Upper lobe of left lung (tissue), 6 donors: ENCODE data around the gene PIGU. TPM values are rescaled to one million over a fixed set of nuclear protein-coding genes. Genes with fewer than 3 reads are reported as not detected.

ENCODE experiments used
- ATAC-seq, 2 donors: fragments of 200-7000 bp; cut with Tn5 transposase; one replicate each; pipeline ENCODE4 v1.9.1; 2022; ENCODE audit warnings: mild to moderate bottlenecking in 2 of 2, moderate library complexity in 2 of 2; ENCODE audit not compliant: low FRiP score in 2 of 2
- DNase-seq, 2 donors: peaks; one replicate each; pipeline ENCODE4 v3.0.0-alpha.2; 2019 to 2020
- H3K27ac ChIP-seq, 4 donors: fragments of 200-600 bp; sonication (generic); one replicate each; pipeline ENCODE4 v1.5.1; 2016 to 2019
- H3K27me3 ChIP-seq, 4 donors: fragments of 200-600 bp; sonication (generic); one replicate each; pipeline ENCODE4 v1.5.1; 2017 to 2019
- H3K36me3 ChIP-seq, 4 donors: fragments of 200-600 bp; sonication (generic); one replicate each; pipeline ENCODE4 v1.5.1; 2016 to 2019
- H3K4me1 ChIP-seq, 4 donors: fragments of 200-600 bp; sonication (generic); one replicate each; pipeline ENCODE4 v1.5.1; 2018 to 2019
- H3K4me3 ChIP-seq, 4 donors: fragments of 200-600 bp; sonication (generic); one replicate each; pipeline ENCODE4 v1.5.1; 2017 to 2019; ENCODE audit warnings: mild to moderate bottlenecking in 2 of 4, moderate library complexity in 1 of 4
- H3K9me3 ChIP-seq, 4 donors: fragments of 200-600 bp; sonication (generic); one replicate each; pipeline ENCODE4 v1.5.1; 2018 to 2019
- EP300 ChIP-seq, 4 donors: sonication (generic); formaldehyde crosslinking; IDR thresholded peaks; one replicate each; pipeline ENCODE4 v1.5.1; 2017; ENCODE audit warnings: antibody characterized with exemption in 4 of 4, control low read depth in 2 of 4
- POLR2A ChIP-seq, 4 donors: fragments of 450-650 bp; IDR thresholded peaks; one replicate each; pipeline ENCODE4 v1.5.1; 2016 to 2017; ENCODE audit warnings: antibody characterized with exemption in 4 of 4, mild to moderate bottlenecking in 2 of 4
- POLR2AphosphoS5 ChIP-seq, 2 donors: sonication (generic); formaldehyde crosslinking; IDR thresholded peaks; one replicate each; pipeline ENCODE4 v1.5.1; 2017; ENCODE audit warnings: antibody characterized with exemption in 2 of 2
- WGBS, 2 donors: methylation state at CpG; one replicate each; pipeline ENCODE4 v1.1.5; 2017 to 2018; 5-methylcytosine and 5-hydroxymethylcytosine counted together
- total RNA-seq, 6 donors: library from RNA; depleted of rRNA in 4 of 6; stranded (reverse); fragments of >200 nt in 4 of 6; gene quantifications; one replicate each; pipeline versions ENCODE4 v1.1.0 to v1.2.1, GENCODE V29; 2016 to 2021
- TF ChIP-seq, protein P1 (sequence below), 6 experiments: fragments of 450-650 bp in 4 of 6; fragments of 200-600 bp in 2 of 6; sonication (generic) in 2 of 6; IDR thresholded peaks; one replicate each; pipeline ENCODE4 v1.5.1; 2016 to 2019; ENCODE audit warnings: antibody characterized with exemption in 6 of 6
- donor health status: DM: no; HTN: no; CAD: no; lungs with moderate emphysema.
- donor health status: DM: no; HTN: yes; CAD: no; lungs with severe emphysema.

The PIGU gene
- total RNA-seq, 6 donors from 2014 or later: 8.0 to 17.1 (median 12.7) TPM

DNA sequence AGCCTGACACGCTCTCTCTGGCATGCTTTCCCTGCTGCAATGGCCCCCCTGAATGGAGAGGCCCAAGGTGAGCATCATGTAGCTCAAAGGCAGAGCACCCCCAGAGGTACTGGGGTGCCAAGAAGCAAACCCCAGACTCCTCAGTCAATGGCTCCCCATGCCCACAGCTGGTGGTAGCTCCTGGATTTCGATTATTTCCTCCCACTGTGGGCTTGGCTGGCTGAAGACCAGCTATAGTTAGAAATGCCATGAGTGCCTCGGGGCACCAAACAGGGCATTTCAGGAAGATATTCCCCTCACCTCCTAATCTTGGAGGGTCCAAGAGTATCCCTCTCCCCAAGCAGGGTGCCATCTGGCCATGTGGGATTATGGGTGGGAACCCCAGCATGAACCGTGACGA is 101.6 kb downstream of the PIGU start:
- 96 to 97% methylated on average over 3 to 5 of the region's 5 CpGs for WGBS, 2 donors
- Histone ChIP-seq H3K27me3 (no peaks in the 10 kb centered on the region), H3K27ac (no peak overlapping the region), H3K9me3 (no peaks in the 10 kb centered on the region), H3K4me1 (peaks cover 0 to 12% (median 8%) of the 10 kb centered on the region in 4 donors), H3K36me3 (peaks cover 0 to 29% (median 8%) of the 10 kb centered on the region in 4 donors), H3K4me3 (no peak overlapping the region)
- no peak for DNase-seq
- TF ChIP-seq, protein P1, sequence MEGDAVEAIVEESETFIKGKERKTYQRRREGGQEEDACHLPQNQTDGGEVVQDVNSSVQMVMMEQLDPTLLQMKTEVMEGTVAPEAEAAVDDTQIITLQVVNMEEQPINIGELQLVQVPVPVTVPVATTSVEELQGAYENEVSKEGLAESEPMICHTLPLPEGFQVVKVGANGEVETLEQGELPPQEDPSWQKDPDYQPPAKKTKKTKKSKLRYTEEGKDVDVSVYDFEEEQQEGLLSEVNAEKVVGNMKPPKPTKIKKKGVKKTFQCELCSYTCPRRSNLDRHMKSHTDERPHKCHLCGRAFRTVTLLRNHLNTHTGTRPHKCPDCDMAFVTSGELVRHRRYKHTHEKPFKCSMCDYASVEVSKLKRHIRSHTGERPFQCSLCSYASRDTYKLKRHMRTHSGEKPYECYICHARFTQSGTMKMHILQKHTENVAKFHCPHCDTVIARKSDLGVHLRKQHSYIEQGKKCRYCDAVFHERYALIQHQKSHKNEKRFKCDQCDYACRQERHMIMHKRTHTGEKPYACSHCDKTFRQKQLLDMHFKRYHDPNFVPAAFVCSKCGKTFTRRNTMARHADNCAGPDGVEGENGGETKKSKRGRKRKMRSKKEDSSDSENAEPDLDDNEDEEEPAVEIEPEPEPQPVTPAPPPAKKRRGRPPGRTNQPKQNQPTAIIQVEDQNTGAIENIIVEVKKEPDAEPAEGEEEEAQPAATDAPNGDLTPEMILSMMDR (IDR thresholded peaks at IDR 0.05): no peak
- TF ChIP-seq POLR2AphosphoS5 (IDR thresholded peaks at IDR 0.05) (no peak), POLR2A (IDR thresholded peaks at IDR 0.05) (no peak), EP300 (IDR thresholded peaks at IDR 0.05) (no peak)
- no peak for ATAC-seq

DNA sequence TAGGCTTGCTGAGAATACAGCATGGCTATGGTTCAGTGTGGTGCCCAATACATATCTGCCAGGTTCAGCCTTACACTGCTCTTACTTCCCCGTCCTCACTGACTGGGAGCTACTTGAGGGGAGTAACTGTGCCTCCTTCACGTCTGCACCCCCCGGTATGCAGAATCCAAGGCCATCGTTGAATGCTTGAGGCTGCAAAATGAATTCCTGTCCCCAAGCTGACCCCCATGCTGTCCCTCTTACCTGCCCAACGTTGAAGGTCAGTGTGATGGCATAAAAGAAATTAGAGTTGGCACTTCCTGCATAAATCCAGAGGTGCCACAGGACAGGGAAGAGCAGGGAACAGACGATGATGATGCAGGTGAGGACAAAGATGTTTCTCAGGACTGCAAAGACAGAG is 102.0 kb downstream of the PIGU start:
- Histone ChIP-seq H3K4me3 (no peak overlapping the region), H3K36me3 (peaks cover 0 to 29% (median 8%) of the 10 kb centered on the region in 4 donors), H3K27me3 (no peaks in the 10 kb centered on the region), H3K27ac (no peak overlapping the region), H3K9me3 (no peaks in the 10 kb centered on the region), H3K4me1 (peaks cover 0 to 12% (median 8%) of the 10 kb centered on the region in 4 donors)
- ATAC-seq (no peak), DNase-seq (no peak)
- 92 to 95% methylated on average over 6 of the region's 6 CpGs for WGBS, 2 donors
- no peak for TF ChIP-seq EP300 (IDR thresholded peaks at IDR 0.05)
- TF ChIP-seq, protein P1 (IDR thresholded peaks at IDR 0.05): no peak
- no peak for TF ChIP-seq POLR2A (IDR thresholded peaks at IDR 0.05)
- TF ChIP-seq POLR2AphosphoS5 (IDR thresholded peaks at IDR 0.05): no peak

DNA sequence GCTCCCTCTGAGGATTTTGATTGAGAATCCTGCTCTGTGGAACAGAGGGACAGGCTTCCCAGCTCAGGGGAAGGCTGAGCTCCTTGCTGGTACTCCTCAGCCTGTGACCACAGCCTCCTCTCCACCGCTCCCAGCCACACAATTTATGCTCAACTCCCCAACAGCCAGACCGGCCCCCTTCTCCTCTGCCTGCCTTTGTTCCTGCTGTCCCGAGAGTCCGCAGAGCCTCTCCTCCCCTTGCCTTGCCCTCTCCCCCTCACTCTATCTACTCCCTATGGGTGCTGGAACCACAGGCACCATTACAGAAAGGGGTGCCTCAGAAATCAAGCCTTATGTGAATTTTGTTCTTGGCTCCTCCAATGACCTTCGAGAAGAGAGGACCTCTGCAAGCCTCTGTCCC is 102.5 kb downstream of the PIGU start:
- Histone ChIP-seq H3K4me3 (no peak overlapping the region), H3K27me3 (no peaks in the 10 kb centered on the region), H3K4me1 (peaks cover 0 to 12% (median 8%) of the 10 kb centered on the region in 4 donors), H3K27ac (no peak overlapping the region), H3K9me3 (no peaks in the 10 kb centered on the region), H3K36me3 (peaks cover 0 to 29% (median 8%) of the 10 kb centered on the region in 4 donors)
- TF ChIP-seq POLR2A (IDR thresholded peaks at IDR 0.05) (no peak), EP300 (IDR thresholded peaks at IDR 0.05) (no peak), POLR2AphosphoS5 (IDR thresholded peaks at IDR 0.05) (no peak)
- TF ChIP-seq, protein P1 (IDR thresholded peaks at IDR 0.05): no peak
- no peak for ATAC-seq
- WGBS, 2 donors: 97 to 98% methylated on average over 5 of the region's 5 CpGs
- no peak for DNase-seq

DNA sequence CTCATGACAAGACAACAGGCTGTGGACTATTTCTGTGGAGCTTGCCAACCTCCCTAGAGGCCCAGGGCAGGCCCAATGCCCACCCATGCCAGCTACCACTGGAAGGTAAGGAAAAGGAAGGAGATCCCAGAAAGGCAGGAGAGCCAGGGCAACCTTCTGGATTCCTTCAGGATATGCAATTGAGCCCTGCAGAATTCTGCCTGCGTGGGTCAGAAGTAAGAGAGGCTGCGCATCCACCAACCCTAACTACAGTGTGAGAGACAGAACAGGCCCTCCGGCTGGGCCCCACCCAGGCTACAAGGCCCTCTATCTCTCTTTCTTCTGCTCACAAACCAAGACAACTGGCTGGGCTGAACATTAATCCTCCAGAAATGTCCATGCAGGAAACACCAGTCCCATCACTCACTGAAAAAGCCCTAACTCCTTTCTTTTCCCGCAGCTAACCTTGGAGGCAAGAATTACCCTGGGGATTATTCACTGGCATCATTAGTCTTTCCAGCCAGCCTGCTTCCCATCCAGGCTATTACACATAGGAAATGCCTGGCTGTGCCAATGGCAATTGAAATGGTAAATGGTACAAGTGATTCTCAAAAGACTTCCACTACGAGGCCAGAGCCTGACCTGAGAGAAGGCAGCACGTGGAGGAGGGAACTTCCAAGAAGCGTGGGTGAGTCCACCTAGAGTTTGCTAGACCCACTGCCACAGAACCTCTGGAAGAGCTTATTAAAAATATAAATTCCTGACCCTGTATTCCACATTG is 103.2 kb downstream of the PIGU start:
- H3K36me3 ChIP-seq: peaks cover 0 to 29% (median 8%) of the 10 kb centered on the region in 4 donors
- peaks cover 0 to 11% (median 6%) of the 10 kb centered on the region in 4 donors for H3K4me1 ChIP-seq
- H3K27me3 ChIP-seq: no peaks in the 10 kb centered on the region
- ATAC-seq: no peak
- H3K4me3 ChIP-seq: no peak overlapping the region
- H3K27ac ChIP-seq: no peak overlapping the region
- H3K9me3 ChIP-seq: no peaks in the 10 kb centered on the region
- TF ChIP-seq, protein P1 (IDR thresholded peaks at IDR 0.05): no peak
- no peak for TF ChIP-seq POLR2A (IDR thresholded peaks at IDR 0.05)
- TF ChIP-seq EP300 (IDR thresholded peaks at IDR 0.05): no peak
- no peak for TF ChIP-seq POLR2AphosphoS5 (IDR thresholded peaks at IDR 0.05)
- no peak for DNase-seq
- WGBS, 2 donors: 91 to 93% methylated on average over 7 of the region's 7 CpGs
